Measurements from ENCODE around the gene DIP2A. TPM values are rescaled to one million over a fixed set of nuclear protein-coding genes. Genes with fewer than 3 reads are reported as not detected.
A peak's percentile ranks its signal among the peaks of the same experiment; 100 is the strongest.

The DIP2A gene
- total and polyA plus RNA-seq, 2 of the 13 experiments (the other 11 are each of a cell fraction or from before 2014, with no cell fraction given), result 18.5 to 37.6 TPM

DNA sequence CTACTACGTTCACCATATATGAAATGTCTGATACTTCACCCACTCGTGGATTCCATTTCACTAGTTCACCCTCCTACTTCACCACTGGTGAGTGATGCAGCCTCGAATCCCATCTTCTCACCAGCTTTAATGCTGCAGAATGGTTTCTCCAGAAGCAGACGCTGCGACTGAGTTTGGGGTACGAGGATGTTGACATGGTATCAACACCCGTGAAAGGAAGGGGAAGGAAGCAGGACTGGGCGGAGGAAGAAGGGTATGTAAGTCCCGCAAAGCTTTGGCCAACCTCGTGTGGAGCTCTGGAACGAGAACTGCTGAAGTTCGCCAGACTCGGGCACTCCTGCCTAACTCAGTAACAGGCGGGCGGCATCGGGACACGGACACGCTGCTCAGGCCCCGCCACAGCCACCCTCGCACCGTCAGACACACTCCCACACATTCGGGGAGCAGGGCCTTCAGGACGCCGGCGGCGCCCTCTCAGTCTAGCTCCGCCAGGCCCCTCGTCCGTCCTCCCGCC is 833 bp upstream of the DIP2A start (continued):
- no peak for TF ChIP-seq ZBTB46 (CRISPR knock-in tag; IDR thresholded peaks at IDR 0.05; ENCODE audit: borderline replicate concordance)
- no peak for TF ChIP-seq ZUFSP (CRISPR knock-in tag; IDR thresholded peaks at IDR 0.05; ENCODE audit: borderline replicate concordance)
- TF ChIP-seq IRX3 (CRISPR knock-in tag; IDR thresholded peaks at IDR 0.05; ENCODE audit: borderline replicate concordance, low read depth), result 0 out of 2 replicates have a peak, but pooled peaks have one; percentile 57
- TF ChIP-seq FIP1L1 (IDR thresholded peaks at IDR 0.05; ENCODE audit: borderline replicate concordance, insufficient read depth, low read depth, low read length), result no peak
- no peak for TF ChIP-seq CHD2 (IDR thresholded peaks at IDR 0.05; ENCODE audit: low read depth, low read length)
- no peak for TF ChIP-seq NFRKB (IDR thresholded peaks at IDR 0.05)
- no peak for TF ChIP-seq KMT2B (CRISPR knock-in tag; IDR thresholded peaks at IDR 0.05)
- TF ChIP-seq ZFX (CRISPR knock-in tag; IDR thresholded peaks at IDR 0.05; ENCODE audit: low read depth), result no peak; the same call in 1 of the 2 replicates
- TF ChIP-seq, protein P1, sequence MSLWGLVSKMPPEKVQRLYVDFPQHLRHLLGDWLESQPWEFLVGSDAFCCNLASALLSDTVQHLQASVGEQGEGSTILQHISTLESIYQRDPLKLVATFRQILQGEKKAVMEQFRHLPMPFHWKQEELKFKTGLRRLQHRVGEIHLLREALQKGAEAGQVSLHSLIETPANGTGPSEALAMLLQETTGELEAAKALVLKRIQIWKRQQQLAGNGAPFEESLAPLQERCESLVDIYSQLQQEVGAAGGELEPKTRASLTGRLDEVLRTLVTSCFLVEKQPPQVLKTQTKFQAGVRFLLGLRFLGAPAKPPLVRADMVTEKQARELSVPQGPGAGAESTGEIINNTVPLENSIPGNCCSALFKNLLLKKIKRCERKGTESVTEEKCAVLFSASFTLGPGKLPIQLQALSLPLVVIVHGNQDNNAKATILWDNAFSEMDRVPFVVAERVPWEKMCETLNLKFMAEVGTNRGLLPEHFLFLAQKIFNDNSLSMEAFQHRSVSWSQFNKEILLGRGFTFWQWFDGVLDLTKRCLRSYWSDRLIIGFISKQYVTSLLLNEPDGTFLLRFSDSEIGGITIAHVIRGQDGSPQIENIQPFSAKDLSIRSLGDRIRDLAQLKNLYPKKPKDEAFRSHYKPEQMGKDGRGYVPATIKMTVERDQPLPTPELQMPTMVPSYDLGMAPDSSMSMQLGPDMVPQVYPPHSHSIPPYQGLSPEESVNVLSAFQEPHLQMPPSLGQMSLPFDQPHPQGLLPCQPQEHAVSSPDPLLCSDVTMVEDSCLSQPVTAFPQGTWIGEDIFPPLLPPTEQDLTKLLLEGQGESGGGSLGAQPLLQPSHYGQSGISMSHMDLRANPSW (CRISPR knock-in tag; IDR thresholded peaks at IDR 0.05; ENCODE audit: borderline replicate concordance), result no peak
- peak; percentile 91; the same call in 1 of the 2 replicates for TF ChIP-seq NRL (CRISPR knock-in tag; IDR thresholded peaks at IDR 0.05; ENCODE audit: borderline replicate concordance)
- no peak for TF ChIP-seq ZNF44 (CRISPR knock-in tag; IDR thresholded peaks at IDR 0.05)
- TF ChIP-seq HIC2 (CRISPR knock-in tag; IDR thresholded peaks at IDR 0.05; ENCODE audit: low read depth), result no peak
- no peak for TF ChIP-seq SNAPC4 (CRISPR knock-in tag; IDR thresholded peaks at IDR 0.05)
- no peak for TF ChIP-seq XRCC5 (optimal IDR thresholded peaks at IDR 0.05; ENCODE audit: low read length)

All from HepG2 (cell line).